ENCODE results near the gene GLI3.

DNA sequence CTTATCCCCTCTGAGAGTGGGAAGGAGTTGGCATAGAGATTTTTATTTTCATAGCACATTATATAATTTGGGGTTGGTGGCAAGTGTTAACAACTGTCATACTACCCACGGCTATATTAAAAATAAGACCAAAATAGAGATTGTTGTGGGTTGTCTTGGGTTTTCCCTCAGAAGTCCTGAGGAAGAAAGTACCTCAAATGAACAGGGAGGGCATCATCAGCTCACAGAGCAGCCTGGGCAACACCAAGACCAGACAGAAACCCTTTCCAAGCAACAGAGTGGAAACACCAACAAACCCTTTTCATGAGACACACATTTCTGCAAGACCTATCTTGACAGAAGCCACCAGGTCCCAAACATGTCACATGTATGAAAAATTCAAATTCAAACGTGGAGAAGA, 121.2 kb downstream of the GLI3 start:
- TF ChIP-seq, protein P1, sequence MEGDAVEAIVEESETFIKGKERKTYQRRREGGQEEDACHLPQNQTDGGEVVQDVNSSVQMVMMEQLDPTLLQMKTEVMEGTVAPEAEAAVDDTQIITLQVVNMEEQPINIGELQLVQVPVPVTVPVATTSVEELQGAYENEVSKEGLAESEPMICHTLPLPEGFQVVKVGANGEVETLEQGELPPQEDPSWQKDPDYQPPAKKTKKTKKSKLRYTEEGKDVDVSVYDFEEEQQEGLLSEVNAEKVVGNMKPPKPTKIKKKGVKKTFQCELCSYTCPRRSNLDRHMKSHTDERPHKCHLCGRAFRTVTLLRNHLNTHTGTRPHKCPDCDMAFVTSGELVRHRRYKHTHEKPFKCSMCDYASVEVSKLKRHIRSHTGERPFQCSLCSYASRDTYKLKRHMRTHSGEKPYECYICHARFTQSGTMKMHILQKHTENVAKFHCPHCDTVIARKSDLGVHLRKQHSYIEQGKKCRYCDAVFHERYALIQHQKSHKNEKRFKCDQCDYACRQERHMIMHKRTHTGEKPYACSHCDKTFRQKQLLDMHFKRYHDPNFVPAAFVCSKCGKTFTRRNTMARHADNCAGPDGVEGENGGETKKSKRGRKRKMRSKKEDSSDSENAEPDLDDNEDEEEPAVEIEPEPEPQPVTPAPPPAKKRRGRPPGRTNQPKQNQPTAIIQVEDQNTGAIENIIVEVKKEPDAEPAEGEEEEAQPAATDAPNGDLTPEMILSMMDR (IDR thresholded peaks at IDR 0.05), result no peak
- no peak for TF ChIP-seq POLR2A (IDR thresholded peaks at IDR 0.05)

Data from stomach (tissue), 4 donors.